K562 (cell line): Measurements from ENCODE around the gene HOXB5. TPM values are rescaled to one million over a fixed set of nuclear protein-coding genes. Genes with fewer than 3 reads are reported as not detected.
A peak's percentile ranks its signal among the peaks of the same experiment; 100 is the strongest.

Source experiments
- CCNT2 ChIP-seq: IDR thresholded peaks from 2 replicates; pipeline ENCODE4 v1.6.1; 2011; ENCODE audit warnings: borderline replicate concordance, low read depth, mild to moderate bottlenecking, moderate library complexity, mixed read lengths, low read length; ENCODE audit not compliant: insufficient read length; ENCODE audit errors: extremely low read depth
- CHD1 ChIP-seq: fragments of 200-600 bp; sonication (generic); IDR thresholded peaks from one replicate; pipeline ENCODE4 v1.6.1; 2012; ENCODE audit warnings: mild to moderate bottlenecking, moderate library complexity, low read length, inconsistent platforms
- CXXC5 ChIP-seq: fragments of 250-450 bp; sonication (Bioruptor Pico); IDR thresholded peaks from 2 replicates; pipeline ENCODE4 v1.8.0; 2022; ENCODE audit warnings: inconsistent platforms, mild to moderate bottlenecking, moderate library complexity
- ETV1 ChIP-seq: fragments of 450-650 bp; conservative IDR thresholded peaks from 2 replicates; pipeline ENCODE4 v1.6.1; 2016; ENCODE audit warnings: missing genetic modification characterization, control low read depth, low read depth, missing compliant biosample characterization
- FOXP1 ChIP-seq: sonication (generic); formaldehyde crosslinking; IDR thresholded peaks from 2 replicates; pipeline ENCODE4 v1.8.0; 2022; ENCODE audit warnings: mild to moderate bottlenecking, missing genetic modification reagents
- KDM5B ChIP-seq: fragments of 200-600 bp; sonication (generic); IDR thresholded peaks from 2 replicates; pipeline ENCODE4 v1.6.1; 2012; ENCODE audit warnings: low read depth, mild to moderate bottlenecking, moderate library complexity, low read length, control low read depth, inconsistent platforms; ENCODE audit not compliant: insufficient replicate concordance
- MAZ ChIP-seq, 2 experiments: fragments of 450-650 bp in 1 of 2; sonication (generic) in 1 of 2; formaldehyde crosslinking; IDR thresholded peaks in 1 of 2; conservative IDR thresholded peaks in 1 of 2; 2 replicates each; pipeline versions ENCODE4 v1.4.0 to v1.5.0; 2020; ENCODE audit warnings: mild to moderate bottlenecking in 1 of 2, missing genetic modification reagents in 1 of 2
- NFYB ChIP-seq: IDR thresholded peaks from 2 replicates; pipeline ENCODE4 v1.6.1; 2011; ENCODE audit warnings: mild to moderate bottlenecking, moderate library complexity; ENCODE audit not compliant: insufficient read length; ENCODE audit errors: extremely low read depth
- NRF1 ChIP-seq, 2 experiments: fragments of 450-650 bp; IDR thresholded peaks in 1 of 2; conservative IDR thresholded peaks in 1 of 2; 2 replicates each; pipeline ENCODE4 v1.6.1; 2014; ENCODE audit warnings: mild to moderate bottlenecking in 2 of 2
- POLR2G ChIP-seq: fragments of 200-400 bp; formaldehyde crosslinking; IDR thresholded peaks from 2 replicates; pipeline ENCODE4 v1.6.1; 2017; ENCODE audit warnings: low read depth, mild to moderate bottlenecking, antibody characterized with exemption, low read length, moderate library complexity
- PRPF4 ChIP-seq: fragments of 200-400 bp; formaldehyde crosslinking; IDR thresholded peaks from one replicate; pipeline ENCODE4 v1.6.1; 2017; ENCODE audit warnings: low read length, low read depth, mild to moderate bottlenecking; ENCODE audit not compliant: insufficient read depth, poor library complexity, severe bottlenecking
- RBBP5 ChIP-seq: fragments of 200-600 bp; sonication (generic); IDR thresholded peaks from 2 replicates; pipeline ENCODE4 v1.6.1; 2012; ENCODE audit warnings: borderline replicate concordance, mild to moderate bottlenecking, low read length, control low read depth, inconsistent platforms; ENCODE audit not compliant: insufficient read depth, poor library complexity, severe bottlenecking
- RBFOX2 ChIP-seq: fragments of 200-400 bp; formaldehyde crosslinking; IDR thresholded peaks from 2 replicates; pipeline ENCODE4 v1.6.1; 2017; ENCODE audit warnings: low read depth, mild to moderate bottlenecking, low read length, moderate library complexity
- RBM22 ChIP-seq: fragments of 200-400 bp; formaldehyde crosslinking; IDR thresholded peaks from 2 replicates; pipeline ENCODE4 v1.6.1; 2018; ENCODE audit warnings: low read length, low read depth; ENCODE audit not compliant: poor library complexity, severe bottlenecking
- SRF ChIP-seq, 2 experiments: fragments of 250-450, 450-650 bp in 1 of 2; sonication (Bioruptor Pico) in 1 of 2; sonication (generic) in 1 of 2; formaldehyde crosslinking; IDR thresholded peaks; 2 replicates each; pipeline versions ENCODE4 v1.5.0 to v1.5.1; 2020 to 2022; ENCODE audit warnings: mild to moderate bottlenecking in 1 of 2, missing genetic modification reagents in 1 of 2
- SUPT5H ChIP-seq: fragments of 450-650 bp; IDR thresholded peaks from 2 replicates; pipeline ENCODE4 v1.6.1; 2016
- TBL1XR1 ChIP-seq, 2 experiments: IDR thresholded peaks; 2 replicates each; pipeline ENCODE4 v1.6.1; 2012; ENCODE audit warnings: improper control_type of control experiment in 2 of 2, low read length in 2 of 2, mild to moderate bottlenecking in 1 of 2
- TGIF2 ChIP-seq: sonication (generic); formaldehyde crosslinking; IDR thresholded peaks from 2 replicates; pipeline ENCODE4 v1.8.1; 2022; ENCODE audit warnings: mild to moderate bottlenecking, missing genetic modification reagents, moderate library complexity
- ZBTB17 ChIP-seq: fragments of 450-650 bp; formaldehyde crosslinking; IDR thresholded peaks from 2 replicates; pipeline ENCODE4 v1.4.0; 2020; ENCODE audit warnings: mild to moderate bottlenecking
- ZBTB7A ChIP-seq: IDR thresholded peaks from 2 replicates; pipeline ENCODE4 v1.6.1; 2011; ENCODE audit warnings: low read depth, mild to moderate bottlenecking, low read length, moderate library complexity, borderline replicate concordance; ENCODE audit not compliant: control insufficient read depth
- ZNF146 ChIP-seq: IDR thresholded peaks from one replicate; pipeline ENCODE4 v1.6.1; 2018; ENCODE audit warnings: missing compliant biosample characterization; ENCODE audit not compliant: unreplicated experiment
- polyA plus RNA-seq, 8 experiments: library from polyadenylated mRNA; depleted of rRNA in 4 of 8; stranded (reverse) in 5 of 8; unstranded in 3 of 8; fragments of >200 nt; fragmentation: Nextera tagmentation in 2 of 8; fragmentation: Illumina TruSeq in 1 of 8; extraction: Ambion mirVana in 2 of 8; extraction: Trizol in 1 of 8; gene quantifications; 2 replicates each; pipeline versions ENCODE4 v1.2.1 to v1.2.3, GENCODE V29; 2011 to 2014; ENCODE audit warnings: inconsistent platforms in 1 of 8, missing spikeins in 1 of 8
- total RNA-seq, 7 experiments: library from RNA; depleted of rRNA in 6 of 7; stranded (reverse); fragments of >200 nt in 6 of 7; fragmentation: Illumina TruSeq in 2 of 7; extraction: Trizol in 2 of 7; gene quantifications; 2 replicates each; pipeline versions ENCODE4 v1.2.1 to v1.2.3, GENCODE V29; 2011 to 2021; ENCODE audit warnings: low replicate concordance in 1 of 7
- TF ChIP-seq, protein P1 (sequence below): fragments of 250-450 bp; sonication (Bioruptor Pico); IDR thresholded peaks from 2 replicates; pipeline ENCODE4 v1.6.1; 2021; ENCODE audit warnings: mild to moderate bottlenecking
- TF ChIP-seq, protein P2 (sequence below): fragments of 250-450 bp; sonication (Bioruptor Pico); IDR thresholded peaks from 2 replicates; pipeline ENCODE4 v1.9.0; 2021; ENCODE audit warnings: mild to moderate bottlenecking, inconsistent platforms

HOXB5 gene
- total and polyA plus RNA-seq, 9 of the 15 experiments (the other 6 are each of a cell fraction or from before 2014, with no cell fraction given): 0.24 to 2.7 (median 0.65) TPM

- TF ChIP-seq ZBTB17 (peak; percentile 55; the same call in 1 of the 2 replicates), SUPT5H (peak; percentile 4; the same call in 1 of the 2 replicates), NRF1 (conservative IDR thresholded peaks at IDR 0.05 in 1 of 2, IDR thresholded peaks at IDR 0.05 in 1 of 2) (peak; percentile 25 to 30; a peak in 1 of 4 replicates), CXXC5 (peak; percentile 25; the same call in 1 of the 2 replicates), NFYB (no peak), SRF (CRISPR knock-in tag; IDR thresholded peaks at IDR 0.05) (0 out of 4 replicates have a peak, but pooled peaks of 1 of the 2 experiments have one; percentile 6), RBM22 (peak; percentile 59), TGIF2 (CRISPR knock-in tag) (no peak), ETV1 (tag) (peak; percentile 69), KDM5B (peak; percentile 54), MAZ (CRISPR knock-in tag; conservative IDR thresholded peaks at IDR 0.05 in 1 of 2, IDR thresholded peaks at IDR 0.05 in 1 of 2) (0 out of 4 replicates have a peak, but pooled peaks of 1 of the 2 experiments have one; percentile 51), PRPF4 (peak; percentile 70), RBFOX2 (peak; percentile 82), ZNF146 (no peak), ZBTB7A (peak; percentile 91; the same call in 1 of the 2 replicates), FOXP1 (CRISPR knock-in tag) (peak; percentile 48), CCNT2 (peak; percentile 55), POLR2G (peak; percentile 79), RBBP5 (peak; percentile 61), TBL1XR1 (IDR thresholded peaks at IDR 0.05; ENCODE audit: low read length in 2 of 2) (peak in 1 of 2 experiments; percentile 9; a peak in 1 of 4 replicates), CHD1 (peak; percentile 98)
- TF ChIP-seq, protein P1, sequence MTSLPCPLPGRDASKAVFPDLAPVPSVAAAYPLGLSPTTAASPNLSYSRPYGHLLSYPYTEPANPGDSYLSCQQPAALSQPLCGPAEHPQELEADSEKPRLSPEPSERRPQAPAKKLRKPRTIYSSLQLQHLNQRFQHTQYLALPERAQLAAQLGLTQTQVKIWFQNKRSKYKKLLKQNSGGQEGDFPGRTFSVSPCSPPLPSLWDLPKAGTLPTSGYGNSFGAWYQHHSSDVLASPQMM (CRISPR knock-in tag): no peak
- TF ChIP-seq, protein P2, sequence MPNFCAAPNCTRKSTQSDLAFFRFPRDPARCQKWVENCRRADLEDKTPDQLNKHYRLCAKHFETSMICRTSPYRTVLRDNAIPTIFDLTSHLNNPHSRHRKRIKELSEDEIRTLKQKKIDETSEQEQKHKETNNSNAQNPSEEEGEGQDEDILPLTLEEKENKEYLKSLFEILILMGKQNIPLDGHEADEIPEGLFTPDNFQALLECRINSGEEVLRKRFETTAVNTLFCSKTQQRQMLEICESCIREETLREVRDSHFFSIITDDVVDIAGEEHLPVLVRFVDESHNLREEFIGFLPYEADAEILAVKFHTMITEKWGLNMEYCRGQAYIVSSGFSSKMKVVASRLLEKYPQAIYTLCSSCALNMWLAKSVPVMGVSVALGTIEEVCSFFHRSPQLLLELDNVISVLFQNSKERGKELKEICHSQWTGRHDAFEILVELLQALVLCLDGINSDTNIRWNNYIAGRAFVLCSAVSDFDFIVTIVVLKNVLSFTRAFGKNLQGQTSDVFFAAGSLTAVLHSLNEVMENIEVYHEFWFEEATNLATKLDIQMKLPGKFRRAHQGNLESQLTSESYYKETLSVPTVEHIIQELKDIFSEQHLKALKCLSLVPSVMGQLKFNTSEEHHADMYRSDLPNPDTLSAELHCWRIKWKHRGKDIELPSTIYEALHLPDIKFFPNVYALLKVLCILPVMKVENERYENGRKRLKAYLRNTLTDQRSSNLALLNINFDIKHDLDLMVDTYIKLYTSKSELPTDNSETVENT (CRISPR knock-in tag): no peak
Observed at GRCh38 chr17:48624544-48625494, 31.2 kb upstream of the HOXB5 start (continued).
